Placental pericyte (primary cell): ENCODE measurements around the gene ANKRD13D. TPM values are rescaled to one million over a fixed set of nuclear protein-coding genes. Genes with fewer than 3 reads are reported as not detected.

Experiments
- total RNA-seq: library from RNA; depleted of rRNA; stranded (reverse); fragments of >200 nt; gene quantifications from 2 replicates; pipeline ENCODE4 v1.2.3, GENCODE V29; 2012

The ANKRD13D gene
- total RNA-seq: 30.2 and 40.7 TPM in 2 replicates

DNA sequence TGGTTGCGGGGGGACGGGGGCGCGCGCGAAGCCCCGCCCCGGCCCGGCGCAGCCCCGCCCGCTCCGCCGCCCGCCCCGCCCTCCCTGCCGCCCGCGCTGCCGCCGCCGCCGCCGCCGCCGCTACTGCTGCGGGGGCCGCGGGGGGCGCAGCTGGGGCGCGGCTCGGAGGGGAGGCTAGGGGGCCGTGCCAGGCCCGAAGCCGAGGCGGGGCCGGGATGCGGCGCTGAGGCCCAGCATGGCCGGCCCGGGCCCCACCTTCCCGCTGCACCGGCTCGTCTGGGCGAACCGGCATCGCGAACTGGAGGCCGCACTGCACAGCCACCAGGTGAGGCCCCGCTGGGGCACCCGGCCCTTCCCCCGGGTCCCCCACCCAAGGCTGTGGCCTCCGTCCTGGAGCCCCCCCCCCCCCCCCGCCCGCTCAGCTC is at the start of gene ANKRD13D:
Gene ANKRD13D (plus strand): TSS at position 78 of the 425 bp plus-strand sequence. CDS start 158 bp downstream, at position 236.

DNA sequence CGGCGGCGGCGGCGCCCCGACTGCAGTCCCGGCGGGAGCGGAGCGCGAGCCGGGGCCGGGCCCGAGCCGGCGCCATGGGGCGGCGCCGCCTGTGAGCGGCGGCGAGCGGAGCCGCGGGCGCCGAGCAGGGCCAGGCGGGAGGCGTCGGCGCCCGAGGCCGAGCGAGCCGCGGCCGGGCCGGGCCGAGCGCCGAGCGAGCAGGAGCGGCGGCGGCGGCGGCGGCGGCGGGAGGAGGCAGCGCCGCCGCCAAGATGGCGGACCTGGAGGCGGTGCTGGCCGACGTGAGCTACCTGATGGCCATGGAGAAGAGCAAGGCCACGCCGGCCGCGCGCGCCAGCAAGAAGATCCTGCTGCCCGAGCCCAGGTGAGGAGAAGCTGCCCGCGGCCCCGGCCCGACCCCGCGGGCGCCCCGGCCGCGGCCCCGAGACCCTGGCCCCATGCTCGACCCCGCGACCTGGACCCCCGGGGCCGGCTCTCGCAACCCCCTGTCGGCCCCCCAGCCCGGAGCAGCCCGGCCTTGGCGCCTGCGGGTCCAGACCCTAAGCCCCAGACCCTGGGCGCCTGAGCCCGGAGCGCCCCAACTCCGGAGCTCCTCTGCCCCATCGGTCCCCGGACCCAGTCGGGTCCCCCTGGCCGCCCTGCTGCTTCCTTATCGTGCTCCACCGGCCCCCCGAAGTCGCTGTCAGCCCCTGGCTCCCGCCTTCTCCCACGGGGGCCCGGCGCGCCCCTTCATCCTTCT is 22.5 kb upstream of the ANKRD13D start, which contains the start of gene GRK2:
Gene GRK2 (plus strand): TSS at position 25 of the 739 bp plus-strand sequence. CDS start 227 bp downstream, at position 252.

DNA sequence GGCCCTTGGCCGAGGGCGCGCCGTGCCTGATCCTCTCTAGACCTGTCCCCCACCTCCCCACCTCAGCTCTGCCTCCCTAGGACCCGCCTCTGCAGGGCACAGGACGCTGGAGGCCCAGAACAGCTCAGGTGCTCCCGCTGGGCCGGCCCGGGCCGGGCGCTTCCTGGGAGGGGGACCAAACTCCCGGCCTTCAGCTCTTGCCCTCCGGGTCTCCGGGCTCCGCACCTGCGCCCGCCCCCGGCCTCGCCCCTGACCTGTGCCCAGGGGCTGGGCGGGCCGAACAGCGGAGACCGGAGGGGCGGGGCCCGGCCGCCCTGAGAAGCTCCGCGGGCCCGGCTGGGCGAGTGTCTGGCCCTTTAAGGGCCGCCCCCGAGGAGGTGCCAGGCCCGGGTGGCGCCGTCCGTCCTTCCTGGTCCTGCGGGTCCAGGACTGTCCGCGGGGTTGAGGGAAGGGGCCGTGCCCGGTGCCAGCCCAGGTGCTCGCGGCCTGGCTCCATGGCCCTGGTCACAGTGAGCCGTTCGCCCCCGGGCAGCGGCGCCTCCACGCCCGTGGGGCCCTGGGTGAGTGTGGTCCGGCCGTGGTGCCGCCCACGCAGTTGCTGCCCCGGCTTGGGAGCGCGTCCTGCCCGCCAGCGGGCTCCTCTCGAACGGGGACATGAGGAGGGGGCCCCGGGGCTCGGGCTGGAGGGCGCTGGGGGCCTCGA is 14.2 kb downstream of the ANKRD13D start, which contains the start of gene SSH3:
Gene SSH3 (plus strand): TSS at position 399 of the 703 bp plus-strand sequence. CDS start 96 bp downstream, at position 495.

Other genes with a start within 250 kb of the ANKRD13D start
- gene RHOD, start 232.5 kb upstream of the ANKRD13D start, total RNA-seq: 7.6 and 22.1 TPM in 2 replicates
- 48.1 and 62.0 TPM in 2 replicates for gene KDM2A, start 170.0 kb upstream of the ANKRD13D start, total RNA-seq
- 26.3 and 47.2 TPM in 2 replicates for gene GRK2, start 22.8 kb upstream of the ANKRD13D start, total RNA-seq
- 7.7 and 10.3 TPM in 2 replicates for gene SSH3, start 14.2 kb downstream of the ANKRD13D start, total RNA-seq
- 73.3 and 120 TPM in 2 replicates for gene POLD4, start 64.2 kb downstream of the ANKRD13D start, total RNA-seq
- gene CLCF1, start 84.3 kb downstream of the ANKRD13D start, total RNA-seq: 5.2 and 5.5 TPM in 2 replicates
- gene RAD9A, start 102.7 kb downstream of the ANKRD13D start, total RNA-seq: 6.3 and 18.8 TPM in 2 replicates
- 293 and 375 TPM in 2 replicates for gene PPP1CA, start 112.6 kb downstream of the ANKRD13D start, total RNA-seq
- gene TBC1D10C, start 114.8 kb downstream of the ANKRD13D start, total RNA-seq: not detected in 2 replicates
- gene CARNS1, start 126.4 kb downstream of the ANKRD13D start, total RNA-seq: under 0.01 and 0.22 TPM in 2 replicates
- gene RPS6KB2, start 139.2 kb downstream of the ANKRD13D start, total RNA-seq: 59.7 and 71.3 TPM in 2 replicates
- 0.29 and 1.3 TPM in 2 replicates for gene PTPRCAP, start 148.4 kb downstream of the ANKRD13D start, total RNA-seq
- gene CORO1B, start 154.2 kb downstream of the ANKRD13D start, total RNA-seq: 115 and 145 TPM in 2 replicates
- gene GPR152, start 163.4 kb downstream of the ANKRD13D start, total RNA-seq: not detected in 2 replicates
- gene CABP4, start 166.1 kb downstream of the ANKRD13D start, total RNA-seq: not detected in 2 replicates
- gene TMEM134, start 179.9 kb downstream of the ANKRD13D start, total RNA-seq: 12.2 and 44.2 TPM in 2 replicates
- 33.9 and 87.1 TPM in 2 replicates for gene AIP, start 193.7 kb downstream of the ANKRD13D start, total RNA-seq
- gene PITPNM1, start 216.1 kb downstream of the ANKRD13D start, total RNA-seq: 31.3 and 33.5 TPM in 2 replicates
- gene CDK2AP2, start 218.9 kb downstream of the ANKRD13D start, total RNA-seq: 27.1 and 67.6 TPM in 2 replicates
- gene CABP2, start 234.1 kb downstream of the ANKRD13D start, total RNA-seq: not detected in 2 replicates